H1 (cell line): ENCODE data around the gene CHST13. TPM values are rescaled to one million over a fixed set of nuclear protein-coding genes. Genes with fewer than 3 reads are reported as not detected.

Source experiments
- CTCF ChIA-PET: fragments of 300-600 bp; sonication (Branson Sonifier 250); formaldehyde crosslinking; loops from one replicate; lab custom pipeline; 2021; ENCODE audit not compliant: partially characterized antibody; lab: Charles Lee
- POLR2A ChIA-PET: fragments of 300-600 bp; sonication (Branson Sonifier 250); formaldehyde crosslinking; loops from one replicate; lab custom pipeline; 2021; ENCODE audit warnings: inconsistent platforms; ENCODE audit not compliant: partially characterized antibody; lab: Charles Lee
- DNase-seq, 2 experiments: peaks; one replicate each; pipeline versions ENCODE4 v3.0.0 to v3.0.0-alpha.2; 2010 to 2022; ENCODE audit warnings: low spot score in 2 of 2, low read depth in 1 of 2, mixed read lengths in 1 of 2
- FAIRE-seq: peaks from 2 replicates; lab custom pipeline; 2011; peaks lifted over from hg19 to GRCh38; lab: Jason Lieb, UNC
- H2AFZ ChIP-seq: 2 replicates; pipeline ENCODE4 v1.8.1; 2012; ENCODE audit warnings: low read length, inconsistent platforms
- H2AK5ac ChIP-seq: 2 replicates; pipeline ENCODE4 v1.6.1; 2013; ENCODE audit warnings: low read depth, low read length
- H2BK120ac ChIP-seq: replicated peaks from 2 replicates; pipeline ENCODE3; 2013; ENCODE audit warnings: low read depth, low read length, inconsistent platforms
- H2BK12ac ChIP-seq: 2 replicates; pipeline ENCODE4 v1.6.1; 2013; ENCODE audit warnings: low read depth, low read length
- H2BK15ac ChIP-seq: 2 replicates; pipeline ENCODE4 v1.6.1; 2013; ENCODE audit warnings: low read length
- H2BK20ac ChIP-seq: 2 replicates; pipeline ENCODE4 v1.6.1; 2013; ENCODE audit warnings: low read length
- H2BK5ac ChIP-seq: 2 replicates; pipeline ENCODE4 v1.6.1; 2013; ENCODE audit warnings: low read depth, low read length
- H3K14ac ChIP-seq: 2 replicates; pipeline ENCODE4 v1.6.1; 2013; ENCODE audit warnings: inconsistent platforms; ENCODE audit not compliant: insufficient read length
- H3K18ac ChIP-seq: 2 replicates; pipeline ENCODE4 v1.6.1; 2013; ENCODE audit warnings: low read length; ENCODE audit errors: extremely low read depth
- H3K23ac ChIP-seq: 2 replicates; pipeline ENCODE4 v1.6.1; 2013; ENCODE audit warnings: inconsistent platforms; ENCODE audit not compliant: insufficient read length
- H3K23me2 ChIP-seq: 2 replicates; pipeline ENCODE4 v1.6.1; 2013; ENCODE audit warnings: low read depth, low read length
- H3K27ac ChIP-seq: 2 replicates; pipeline ENCODE4 v1.6.1; 2011; ENCODE audit warnings: low read depth, low read length, inconsistent platforms
- H3K27me3 ChIP-seq, 4 experiments: replicated peaks in 1 of 4; 1 replicate in 1 of 4; 2 replicates in 3 of 4; pipeline versions ENCODE4 v1.6.1 to v1.8.1; 2011 to 2013; ENCODE audit warnings: low read length in 3 of 4, mild to moderate bottlenecking in 3 of 4, inconsistent platforms in 2 of 4, mixed read lengths in 2 of 4, moderate library complexity in 1 of 4; ENCODE audit not compliant: control insufficient read depth in 3 of 4, insufficient read depth in 3 of 4; ENCODE audit errors: extremely low read depth in 1 of 4
- H3K36me3 ChIP-seq, 4 experiments: 2 replicates each; pipeline versions ENCODE4 v1.6.1 to v1.8.1; 2011 to 2013; ENCODE audit warnings: mild to moderate bottlenecking in 4 of 4, low read length in 3 of 4, moderate library complexity in 2 of 4, control low read depth in 1 of 4, inconsistent platforms in 1 of 4; ENCODE audit not compliant: insufficient read depth in 4 of 4, control insufficient read depth in 2 of 4
- H3K4ac ChIP-seq: replicated peaks from 2 replicates; pipeline ENCODE3; 2013; ENCODE audit warnings: low read length, low read depth, mixed read lengths, inconsistent platforms; ENCODE audit not compliant: insufficient read length
- H3K4me1 ChIP-seq, 4 experiments: replicated peaks in 1 of 4; 1 replicate in 1 of 4; 2 replicates in 3 of 4; pipeline versions ENCODE4 v1.6.1 to v1.8.1; 2011 to 2013; ENCODE audit warnings: low read length in 3 of 4, inconsistent platforms in 2 of 4, mixed read lengths in 1 of 4; ENCODE audit not compliant: insufficient read depth in 4 of 4, control insufficient read depth in 3 of 4
- H3K4me2 ChIP-seq, 2 experiments: 2 replicates each; pipeline versions ENCODE4 v1.6.1 to v1.8.1; 2011 to 2013; ENCODE audit warnings: low read depth in 2 of 2, low read length in 2 of 2, control low read depth in 1 of 2, inconsistent platforms in 1 of 2, mild to moderate bottlenecking in 1 of 2; ENCODE audit not compliant: insufficient read depth in 1 of 2
- H3K4me3 ChIP-seq, 4 experiments: fragments of 200-600, 300-600 bp in 1 of 4; sonication (generic), shearing (Covaris generic), sonication (Bioruptor Twin) in 1 of 4; 2 replicates each; pipeline versions ENCODE4 v1.5.1 to v1.8.1; 2011 to 2016; ENCODE audit warnings: low read length in 4 of 4, low read depth in 3 of 4, control low read depth in 2 of 4, inconsistent platforms in 2 of 4, mild to moderate bottlenecking in 2 of 4, mixed read lengths in 1 of 4, moderate library complexity in 1 of 4; ENCODE audit not compliant: insufficient read depth in 2 of 4; ENCODE audit errors: extremely low read depth in 1 of 4
- H3K56ac ChIP-seq: replicated peaks from 2 replicates; pipeline ENCODE3; 2013; ENCODE audit warnings: low read depth, mild to moderate bottlenecking, mixed read lengths, low read length, inconsistent platforms; ENCODE audit not compliant: insufficient read length
- H3K79me1 ChIP-seq: 2 replicates; pipeline ENCODE4 v1.6.1; 2013; ENCODE audit warnings: low read depth, low read length, control low read depth
- H3K79me2 ChIP-seq, 2 experiments: 2 replicates each; pipeline versions ENCODE4 v1.6.1 to v1.8.1; 2012 to 2013; ENCODE audit warnings: low read length in 2 of 2, mild to moderate bottlenecking in 2 of 2, inconsistent platforms in 1 of 2; ENCODE audit not compliant: insufficient read depth in 2 of 2, control insufficient read depth in 1 of 2
- H3K9ac ChIP-seq, 4 experiments: replicated peaks in 1 of 4; 1 replicate in 1 of 4; 2 replicates in 3 of 4; pipeline versions ENCODE4 v1.6.1 to v1.8.1; 2011 to 2013; ENCODE audit warnings: low read depth in 3 of 4, low read length in 3 of 4, control low read depth in 2 of 4, mild to moderate bottlenecking in 2 of 4, moderate library complexity in 2 of 4, inconsistent platforms in 1 of 4; ENCODE audit errors: extremely low read depth in 1 of 4
- H3K9me3 ChIP-seq, 2 experiments: 2 replicates each; pipeline versions ENCODE4 v1.6.1 to v1.8.1; 2012 to 2013; ENCODE audit warnings: mild to moderate bottlenecking in 2 of 2, moderate library complexity in 2 of 2, control low read depth in 1 of 2, inconsistent platforms in 1 of 2, low read depth in 1 of 2, low read length in 1 of 2, mixed read lengths in 1 of 2; ENCODE audit not compliant: insufficient read depth in 2 of 2
- H4K20me1 ChIP-seq, 2 experiments: replicated peaks in 1 of 2; 2 replicates each; pipeline versions ENCODE3 to v1.8.1; 2011 to 2013; ENCODE audit warnings: inconsistent platforms in 2 of 2, low read length in 2 of 2, mild to moderate bottlenecking in 1 of 2; ENCODE audit not compliant: insufficient read depth in 2 of 2, control insufficient read depth in 1 of 2
- H4K5ac ChIP-seq: 2 replicates; pipeline ENCODE4 v1.6.1; 2013; ENCODE audit warnings: low read length, low read depth, mixed read lengths, inconsistent platforms; ENCODE audit not compliant: insufficient read length
- H4K8ac ChIP-seq: 2 replicates; pipeline ENCODE4 v1.8.0; 2013; ENCODE audit warnings: mild to moderate bottlenecking, moderate library complexity, low read length, inconsistent platforms; ENCODE audit not compliant: insufficient read depth; ENCODE audit errors: extremely low read depth
- H4K91ac ChIP-seq: replicated peaks from 2 replicates; pipeline ENCODE3; 2013; ENCODE audit warnings: low read length, mixed read lengths, inconsistent platforms; ENCODE audit not compliant: insufficient read length
- KDM4A ChIP-seq: IDR thresholded peaks from one replicate; pipeline ENCODE4 v1.7.1; 2012; ENCODE audit warnings: low read depth, mild to moderate bottlenecking, moderate library complexity, low read length, inconsistent platforms; ENCODE audit not compliant: severe bottlenecking
- KDM5A ChIP-seq: fragments of 200-600 bp; IDR thresholded peaks from 2 replicates; pipeline ENCODE4 v1.7.1; 2012; ENCODE audit warnings: mild to moderate bottlenecking, low read length, inconsistent platforms, mixed read lengths
- WGBS, 2 experiments: shearing (Covaris generic) in 1 of 2; methylation state at CpG; one replicate each; pipeline versions ENCODE4 v1.1.6 to v1.1.7; 2013 to 2015; ENCODE audit warnings: low lambda C conversion rate in 2 of 2, mixed read lengths in 2 of 2, inconsistent platforms in 1 of 2, low coverage in 1 of 2, missing lambda C conversion rate in 1 of 2; ENCODE audit not compliant: insufficient replicate concordance in 2 of 2, insufficient coverage in 1 of 2, insufficient read length in 1 of 2; ENCODE audit errors: extremely low coverage in 1 of 2, missing lambda C conversion rate in 1 of 2; 5-methylcytosine and 5-hydroxymethylcytosine counted together
- polyA plus RNA-seq, 7 experiments: library from polyadenylated mRNA; depleted of rRNA in 3 of 7; stranded (reverse) in 5 of 7; unstranded in 2 of 7; fragments of >200 nt in 5 of 7; fragments of 200-250 nt in 2 of 7; gene quantifications; 1 replicate in 5 of 7; 2 replicates in 1 of 7; 4 replicates in 1 of 7; pipeline versions ENCODE4 v1.2.1 to v1.2.3, GENCODE V29; 2011 to 2013; ENCODE audit warnings: missing spikeins in 2 of 7, mixed read lengths in 2 of 7
- total RNA-seq: library from RNA; stranded (reverse); fragmentation: NEBNext Ultra II Directional; extraction: Animal tissue kit (Norgen Biotek cat#: 25700); gene quantifications from 2 replicates; pipeline ENCODE4 v1.2.1, GENCODE V29; 2021

The CHST13 gene
- total and polyA plus RNA-seq, 2 of the 8 experiments (the other 6 are each of a cell fraction or from before 2014, with no cell fraction given) = 5.4 to 11.7 TPM

- ChIA-PET POLR2A (interaction anchor here (4.6 kb wide), 1 partner anchor 11 kb away, joined by 23 read pairs; the partner anchor contains the start of gene ZXDC), CTCF (interaction anchor here (1.3 to 5.7 kb wide), 3 partner anchors 13 to 36 kb away, joined by 3 to 49 read pairs (median 12); no protein-coding TSS in a partner anchor)
- no peak for DNase-seq
- H3K79me2 ChIP-seq = no peaks in the 10 kb centered on the region
- 93% methylated on average over 7 of the region's 9 CpGs; no CpG with 5 or more reads in 1 of the 2 experiments for WGBS, 2 experiments
- no peaks in the 10 kb centered on the region for H4K20me1 ChIP-seq
- no peaks in the 10 kb centered on the region for H3K9me3 ChIP-seq
- H3K18ac ChIP-seq = peak overlapping the region; percentile 48; the same call in 1 of the 2 replicates
- H2BK5ac ChIP-seq = peak overlapping the region; percentile 87; the same call in 1 of the 2 replicates
- H3K14ac ChIP-seq = no peak overlapping the region
- H3K27me3 ChIP-seq = 0 out of 7 replicates have a peak, but pooled peaks cover 0 to 2% (median 0%) of the 10 kb centered on the region in 4 experiments
- H2BK15ac ChIP-seq = no peak overlapping the region
- H3K4me1 ChIP-seq = peaks cover 0 to 22% (median 11%) of the 10 kb centered on the region in 4 experiments; a peak in 6 of 7 replicates
- no peak overlapping the region for H3K23ac ChIP-seq
- peak overlapping the region; percentile 97; the same call in 1 of the 2 replicates for H2BK12ac ChIP-seq
- no peak overlapping the region for H2AFZ ChIP-seq
- no peak overlapping the region; a peak in 1 of 4 replicates for H3K4me2 ChIP-seq
- peak overlapping the region; percentile 1 for H3K56ac ChIP-seq
- H3K36me3 ChIP-seq = no peaks in the 10 kb centered on the region
- no peak overlapping the region for H4K5ac ChIP-seq
- H2BK120ac ChIP-seq = peak overlapping the region; percentile 34
- H4K91ac ChIP-seq = peak overlapping the region; percentile 92
- no peak overlapping the region for H2AK5ac ChIP-seq
- no peak overlapping the region for H3K4me3 ChIP-seq
- no peaks in the 10 kb centered on the region for H3K23me2 ChIP-seq
- H2BK20ac ChIP-seq = peak overlapping the region; percentile 90; the same call in 1 of the 2 replicates
- H3K9ac ChIP-seq = no peak overlapping the region
- no peak for FAIRE-seq
- H3K27ac ChIP-seq = no peak overlapping the region
- H3K79me1 ChIP-seq = no peaks in the 10 kb centered on the region
- peak overlapping the region; percentile 21 for H3K4ac ChIP-seq
- H4K8ac ChIP-seq = no peak overlapping the region
- TF ChIP-seq KDM5A (no peak), KDM4A (no peak)
These were observed 38.0 kb upstream of the CHST13 start for GRCh38 chr3:126485956-126486355.
